ENCODE data around the gene LRRC61.
"Not testable (repeated sequence)": the region's sequence is repeated elsewhere in the genome, so short reads cannot be mapped to it uniquely, and the experiment has no call there.

The LRRC61 gene, protein sequence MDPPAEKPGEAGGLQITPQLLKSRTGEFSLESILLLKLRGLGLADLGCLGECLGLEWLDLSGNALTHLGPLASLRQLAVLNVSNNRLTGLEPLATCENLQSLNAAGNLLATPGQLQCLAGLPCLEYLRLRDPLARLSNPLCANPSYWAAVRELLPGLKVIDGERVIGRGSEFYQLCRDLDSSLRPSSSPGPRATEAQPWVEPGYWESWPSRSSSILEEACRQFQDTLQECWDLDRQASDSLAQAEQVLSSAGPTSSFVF

DNA sequence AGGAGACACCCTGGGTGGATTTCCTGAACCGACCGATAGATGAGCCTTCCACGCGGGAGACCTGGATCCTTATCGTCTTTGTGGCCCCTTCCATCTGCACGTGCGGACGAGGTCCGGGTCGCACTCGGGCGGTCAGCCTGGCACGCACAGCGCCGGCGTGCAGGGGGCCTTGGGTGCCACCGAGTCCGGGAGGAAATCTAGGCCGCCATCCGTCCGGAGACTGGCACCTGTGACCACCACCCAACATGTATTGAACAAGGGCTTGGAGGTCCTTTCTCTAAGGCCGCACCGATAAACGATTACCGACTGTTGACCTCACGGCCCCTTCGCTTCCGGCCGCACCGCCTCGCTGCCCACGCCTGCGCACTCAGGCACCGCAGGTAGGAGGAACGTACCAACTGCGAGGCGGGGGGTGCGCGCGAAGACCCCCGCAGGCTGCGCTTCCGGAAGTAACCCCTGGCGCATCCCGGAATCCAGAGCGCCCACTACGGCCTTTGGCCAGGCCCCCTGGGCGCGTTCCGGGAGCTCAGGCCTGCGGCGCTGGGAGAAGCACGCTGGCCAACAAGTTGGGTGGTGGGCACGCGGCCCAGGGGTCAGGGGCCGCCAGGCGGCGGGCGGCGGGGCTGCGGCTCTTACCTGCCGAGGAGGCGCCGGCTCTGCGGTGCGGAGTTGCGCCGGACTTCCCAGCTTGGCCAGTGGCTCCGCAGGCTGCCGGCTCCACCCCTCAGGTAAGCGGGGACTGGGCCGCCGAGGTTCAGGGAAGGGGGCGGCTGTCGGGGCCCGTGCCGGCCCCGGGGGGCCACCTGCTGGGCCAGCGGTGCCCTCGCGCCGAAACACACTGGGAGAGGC is at the start of gene LRRC61, which contains the start of gene ACTR3C:
TSS of gene LRRC61 (plus strand) at position 523 of the 849 bp plus-strand sequence. CDS start 13,507 bp downstream, outside the sequence.
TSS of gene ACTR3C (minus strand) at position 713 of the 849 bp plus-strand sequence. CDS start 28,249 bp downstream, outside the sequence.
- DNase-seq (ENCODE audit: low read depth), result peak; percentile 30

GRCh38 chr7:150276132-150276695 is 46.9 kb upstream of the LRRC61 start:
- DNase-seq (ENCODE audit: low read depth), result not testable (repeated sequence)

- DNase-seq (ENCODE audit: low read depth), result not testable (repeated sequence)
Observed at GRCh38 chr7:150278383-150278782, 44.8 kb upstream of the LRRC61 start.

DNA sequence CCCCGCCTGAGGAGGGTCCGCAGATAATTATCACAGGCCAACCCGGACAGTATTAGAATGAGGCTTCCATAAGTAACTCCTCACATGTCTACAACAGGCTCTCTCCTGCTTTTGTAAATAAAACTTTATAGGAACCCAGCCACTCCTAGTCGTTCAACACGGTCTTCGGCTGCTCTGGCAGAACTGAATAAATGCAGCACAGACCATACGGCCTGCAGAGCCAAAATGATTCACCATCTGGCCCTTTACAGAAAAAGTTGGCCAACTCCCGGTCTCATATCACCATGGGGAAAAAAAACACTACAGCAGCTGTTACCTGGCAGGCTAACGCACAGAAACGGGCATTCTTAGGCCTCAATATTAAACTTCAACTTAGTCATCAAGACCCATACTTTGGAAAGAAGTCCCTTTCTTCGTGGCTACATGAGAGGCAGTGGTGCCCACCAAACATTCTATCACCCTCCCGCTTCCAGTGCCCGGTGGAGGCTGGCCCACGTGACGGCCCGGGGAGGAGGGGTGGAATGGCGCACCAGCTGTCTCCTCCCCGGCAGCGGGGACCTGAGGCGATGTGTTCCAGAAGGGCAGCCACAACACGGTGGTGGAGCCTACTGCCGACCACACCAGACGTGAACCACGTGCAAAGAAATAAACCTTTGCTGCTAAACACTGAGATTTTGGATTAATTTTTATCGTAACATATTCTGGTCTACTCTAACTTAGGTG is 41.3 kb upstream of the LRRC61 start:
- not testable (repeated sequence) for DNase-seq (ENCODE audit: low read depth)

DNA sequence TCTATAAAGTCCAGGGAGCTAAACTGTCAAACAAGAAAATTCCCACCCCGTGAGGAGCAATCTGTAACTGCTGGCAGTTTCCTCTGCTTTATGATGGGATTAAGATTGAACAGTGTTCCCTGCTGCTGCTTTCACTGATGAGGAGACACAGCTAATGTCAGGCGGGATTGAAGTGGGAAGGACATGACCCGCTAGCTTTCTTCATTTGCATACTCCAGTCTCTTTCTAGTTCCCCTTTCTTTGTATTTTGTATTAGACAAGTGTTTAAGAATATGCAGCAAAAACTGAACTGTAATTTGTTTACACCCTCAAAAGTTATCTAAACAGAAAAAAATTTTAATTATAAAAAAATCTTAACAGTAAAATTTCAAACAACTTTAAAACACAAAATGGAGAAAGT is 40.0 kb upstream of the LRRC61 start:
- DNase-seq (ENCODE audit: low read depth), result not testable (repeated sequence)

- DNase-seq (ENCODE audit: low read depth), result not testable (repeated sequence)
Observed at GRCh38 chr7:150283608-150284007, 39.5 kb upstream of the LRRC61 start.

GRCh38 chr7:150285849-150286754 is 37.1 kb upstream of the LRRC61 start:
- DNase-seq (ENCODE audit: low read depth), result not testable (repeated sequence)

- not testable (repeated sequence) for DNase-seq (ENCODE audit: low read depth)
Observed at GRCh38 chr7:150287815-150288214, 35.3 kb upstream of the LRRC61 start.

GRCh38 chr7:150288816-150289215 is 34.3 kb upstream of the LRRC61 start:
- DNase-seq (ENCODE audit: low read depth), result not testable (repeated sequence)

GRCh38 chr7:150290317-150290716 is 32.8 kb upstream of the LRRC61 start:
- not testable (repeated sequence) for DNase-seq (ENCODE audit: low read depth)

GRCh38 chr7:150295027-150295426 is 28.1 kb upstream of the LRRC61 start:
- DNase-seq (ENCODE audit: low read depth), result not testable (repeated sequence)

DNA sequence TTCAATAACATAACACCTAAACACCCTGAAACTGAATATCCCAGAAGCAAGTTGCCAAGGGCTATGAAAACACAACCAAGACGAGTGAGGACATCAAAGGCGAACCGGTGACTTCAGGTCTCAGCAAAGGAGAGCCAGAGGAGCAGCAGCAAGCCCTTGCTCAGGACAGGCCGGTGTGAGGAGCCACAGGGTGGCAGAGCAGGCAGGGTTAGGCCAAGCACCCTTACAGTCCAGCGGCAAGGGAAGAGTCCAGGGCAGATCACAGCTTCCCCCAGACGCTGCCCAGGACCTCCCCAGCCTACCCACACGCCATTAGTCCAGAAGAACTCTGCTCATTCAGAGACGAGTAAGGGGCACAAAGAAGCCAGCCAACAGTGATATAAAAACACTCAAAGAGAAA is 27.5 kb upstream of the LRRC61 start:
- not testable (repeated sequence) for DNase-seq (ENCODE audit: low read depth)

DNA sequence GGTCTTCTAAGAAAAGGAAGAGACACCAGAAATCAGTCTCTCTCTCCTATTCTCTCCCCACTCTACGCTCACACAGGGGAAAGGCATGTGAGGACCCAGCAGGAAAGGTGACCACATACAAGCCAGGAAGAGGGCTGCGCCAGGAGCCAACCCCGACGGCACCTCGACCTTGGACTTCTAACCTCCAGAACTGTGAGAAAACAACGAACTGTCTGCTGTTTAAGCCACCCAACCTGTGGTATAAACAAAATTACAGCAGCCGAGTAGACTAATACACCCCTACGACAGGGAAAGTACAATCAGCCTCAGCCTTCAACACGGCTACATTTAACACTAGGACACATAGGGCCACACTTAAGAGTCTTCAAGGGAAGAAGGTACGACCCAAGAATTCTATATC is 26.4 kb upstream of the LRRC61 start:
- DNase-seq (ENCODE audit: low read depth), result not testable (repeated sequence)

DNA sequence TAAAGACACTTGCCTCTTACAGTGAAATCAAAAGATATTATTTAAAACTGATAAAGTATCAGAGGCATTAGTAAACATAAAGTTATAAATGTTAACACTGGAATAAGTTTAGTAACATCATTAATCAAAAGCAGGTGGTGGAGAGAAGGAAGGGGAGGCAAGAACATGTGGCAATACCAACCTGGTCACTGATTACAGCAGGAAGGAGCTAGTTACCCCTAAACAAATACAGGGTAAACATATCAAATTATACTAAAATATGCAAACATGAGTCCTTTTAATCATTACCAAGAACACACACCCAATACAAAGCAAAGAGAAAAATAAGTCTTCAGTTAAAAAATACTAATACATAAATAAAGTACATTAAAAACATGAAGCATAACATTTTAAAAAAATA is 25.2 kb upstream of the LRRC61 start:
- DNase-seq (ENCODE audit: low read depth), result not testable (repeated sequence)

DNA sequence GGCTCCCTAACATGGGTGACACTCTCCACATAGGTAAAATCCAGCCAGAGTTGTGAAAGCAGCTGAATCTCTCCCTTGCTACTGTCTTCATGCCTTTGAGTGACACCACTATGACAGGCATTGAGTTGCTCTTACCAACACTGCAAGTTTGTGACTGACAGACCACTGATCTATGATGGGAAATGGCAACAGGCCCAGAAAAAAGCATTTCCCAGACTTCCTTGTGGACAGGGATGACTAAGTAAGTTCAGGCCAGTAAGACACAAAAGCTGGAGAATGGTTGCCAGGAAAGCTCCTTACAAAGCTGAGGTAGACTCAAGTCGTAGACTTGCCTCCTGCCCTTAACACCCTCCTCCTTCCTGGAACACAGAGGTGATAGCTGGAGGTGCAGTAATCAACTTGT is 20.2 kb upstream of the LRRC61 start:
- DNase-seq (ENCODE audit: low read depth), result not testable (repeated sequence)

GRCh38 chr7:150304499-150305258 is 18.5 kb upstream of the LRRC61 start:
- DNase-seq (ENCODE audit: low read depth), result not testable (repeated sequence)

GRCh38 chr7:150305259-150305902 is 17.8 kb upstream of the LRRC61 start:
- not testable (repeated sequence) for DNase-seq (ENCODE audit: low read depth)

DNA sequence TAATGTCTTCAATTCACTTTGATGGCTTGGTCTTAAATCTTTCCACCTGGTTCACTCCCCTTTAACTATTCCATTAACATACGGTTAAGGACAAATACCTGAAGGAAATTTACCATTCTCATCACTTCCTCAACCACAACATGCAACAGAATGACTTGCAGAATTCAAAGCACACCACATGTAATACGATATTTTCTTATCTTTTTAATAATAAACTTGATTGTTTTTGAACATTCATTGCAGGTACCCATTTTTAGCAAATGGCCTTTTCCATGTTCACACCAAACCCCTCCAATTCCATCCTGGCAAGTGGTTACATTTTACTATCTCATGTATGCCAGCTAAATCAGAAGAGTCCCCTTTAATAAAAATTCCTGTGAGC is 17.3 kb upstream of the LRRC61 start:
- DNase-seq (ENCODE audit: low read depth), result not testable (repeated sequence)

GRCh38 chr7:150306377-150306776 is 16.8 kb upstream of the LRRC61 start:
- not testable (repeated sequence) for DNase-seq (ENCODE audit: low read depth)
